ENCODE data around the gene LOXL3.
"Not testable (repeated sequence)": the region's sequence is repeated elsewhere in the genome, so short reads cannot be mapped to it uniquely, and the experiment has no call there.

Gene LOXL3

GRCh38 chr2:74488643-74489481 lies 64.9 kb downstream of the LOXL3 start:
- DNase-seq (ENCODE audit: low read depth): no peak

- no peak for DNase-seq (ENCODE audit: low read depth)
Measured at GRCh38 chr2:74486141-74486540, 67.6 kb downstream of the LOXL3 start.

GRCh38 chr2:74483675-74484164 lies 70.0 kb downstream of the LOXL3 start:
- DNase-seq (ENCODE audit: low read depth): not testable (repeated sequence)

- peak; percentile 84 for DNase-seq (ENCODE audit: low read depth)
Measured at GRCh38 chr2:74482801-74483674, 70.7 kb downstream of the LOXL3 start, which contains the start of the genes CCDC142 and TTC31. Gene CCDC142, minus strand, starts transcription at chr2:74482998. Its CDS starts 161 bp downstream, at chr2:74482837. Gene TTC31, plus strand, starts transcription at chr2:74483081. Its CDS starts 15 bp downstream, at chr2:74483096.

All from GM04503 (cell line).